GM13977 (cell line): ENCODE measurements around the gene IGSF9.

ENCODE experiments used
- DNase-seq: peaks from one replicate; pipeline ENCODE4 v3.0.0; 2012; ENCODE audit warnings: low spot score
- in situ Hi-C: fragments of 300-500 bp; cut with MboI; formaldehyde crosslinking; loops from one replicate; pipeline ENCODE4 v1.12.0; 2022; ENCODE audit warnings: low sequenced_read_pairs, low pct_unique_long_range_greater_than_20kb, mixed read lengths, inconsistent platforms; ENCODE audit not compliant: unreplicated experiment
- TF ChIP-seq, protein P1 (sequence below): IDR thresholded peaks from 2 replicates; pipeline ENCODE4 v1.5.1; 2012; ENCODE audit warnings: mild to moderate bottlenecking, control low read depth; ENCODE audit not compliant: insufficient read depth; ENCODE audit errors: extremely low read depth, missing control alignments

Gene IGSF9

DNA sequence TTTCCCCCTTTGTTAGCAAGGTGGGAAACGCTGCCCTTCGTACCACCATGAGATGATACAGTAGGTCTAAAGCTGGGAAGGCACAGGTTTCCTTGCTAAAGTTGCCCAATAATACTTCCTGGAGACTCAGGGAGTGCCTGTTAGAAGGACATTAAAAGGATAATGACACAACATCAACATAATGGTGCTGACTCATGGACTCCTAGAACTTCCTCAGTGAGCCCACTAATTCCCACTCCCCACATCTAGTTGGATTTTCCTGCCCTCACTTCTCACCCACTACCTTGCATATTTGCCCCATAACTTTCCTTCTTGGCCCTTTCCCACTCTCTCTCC, 62.9 kb downstream of the IGSF9 start:
- DNase-seq: no peak
- TF ChIP-seq, protein P1, sequence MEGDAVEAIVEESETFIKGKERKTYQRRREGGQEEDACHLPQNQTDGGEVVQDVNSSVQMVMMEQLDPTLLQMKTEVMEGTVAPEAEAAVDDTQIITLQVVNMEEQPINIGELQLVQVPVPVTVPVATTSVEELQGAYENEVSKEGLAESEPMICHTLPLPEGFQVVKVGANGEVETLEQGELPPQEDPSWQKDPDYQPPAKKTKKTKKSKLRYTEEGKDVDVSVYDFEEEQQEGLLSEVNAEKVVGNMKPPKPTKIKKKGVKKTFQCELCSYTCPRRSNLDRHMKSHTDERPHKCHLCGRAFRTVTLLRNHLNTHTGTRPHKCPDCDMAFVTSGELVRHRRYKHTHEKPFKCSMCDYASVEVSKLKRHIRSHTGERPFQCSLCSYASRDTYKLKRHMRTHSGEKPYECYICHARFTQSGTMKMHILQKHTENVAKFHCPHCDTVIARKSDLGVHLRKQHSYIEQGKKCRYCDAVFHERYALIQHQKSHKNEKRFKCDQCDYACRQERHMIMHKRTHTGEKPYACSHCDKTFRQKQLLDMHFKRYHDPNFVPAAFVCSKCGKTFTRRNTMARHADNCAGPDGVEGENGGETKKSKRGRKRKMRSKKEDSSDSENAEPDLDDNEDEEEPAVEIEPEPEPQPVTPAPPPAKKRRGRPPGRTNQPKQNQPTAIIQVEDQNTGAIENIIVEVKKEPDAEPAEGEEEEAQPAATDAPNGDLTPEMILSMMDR: no peak
- in situ Hi-C loops: no loop called here

DNA sequence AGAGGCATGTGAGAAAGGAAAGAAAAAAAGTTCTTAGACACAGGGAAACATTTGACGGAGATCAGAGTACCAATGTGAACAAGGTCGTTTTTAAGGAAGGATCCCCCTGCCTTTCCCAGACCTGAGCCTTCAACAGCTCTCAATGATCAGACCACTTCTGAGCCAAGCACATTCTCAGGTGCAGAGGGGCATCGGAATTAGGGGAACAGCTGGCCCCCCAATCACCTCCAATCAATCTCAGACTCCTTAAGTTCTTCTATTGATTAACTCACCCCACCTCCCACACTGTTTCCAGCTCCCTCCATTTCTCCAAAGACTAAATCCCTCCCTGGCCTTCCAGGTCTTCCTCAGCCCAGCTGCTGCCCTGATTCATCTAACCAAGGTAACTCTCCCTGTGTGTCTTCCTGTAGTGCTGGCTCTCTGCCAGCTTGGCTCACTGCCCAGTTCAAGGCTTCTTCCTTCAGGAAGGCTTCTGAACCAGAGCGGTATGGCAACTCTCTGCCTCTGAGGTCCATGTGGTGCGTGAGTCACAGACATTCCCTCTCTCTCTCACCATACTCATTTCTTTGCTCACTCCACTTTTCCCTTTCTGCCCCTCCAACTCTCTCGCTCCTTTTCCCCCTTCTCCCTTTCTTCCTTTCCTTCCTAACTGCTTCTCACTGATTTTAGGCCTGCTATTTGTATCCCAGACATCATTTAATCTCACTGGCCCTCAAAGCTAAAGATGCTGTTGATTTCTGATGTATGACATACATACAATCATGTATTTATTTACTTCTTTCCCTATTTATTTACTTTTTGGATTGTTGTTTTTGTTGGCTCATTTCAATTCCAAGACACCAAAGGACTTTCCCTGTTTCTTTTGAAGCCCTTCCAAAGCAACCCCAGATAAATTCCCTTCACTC, 63.5 kb downstream of the IGSF9 start:
- TF ChIP-seq, protein P1: no peak
- DNase-seq: no peak
- in situ Hi-C loops: no loop called here

DNA sequence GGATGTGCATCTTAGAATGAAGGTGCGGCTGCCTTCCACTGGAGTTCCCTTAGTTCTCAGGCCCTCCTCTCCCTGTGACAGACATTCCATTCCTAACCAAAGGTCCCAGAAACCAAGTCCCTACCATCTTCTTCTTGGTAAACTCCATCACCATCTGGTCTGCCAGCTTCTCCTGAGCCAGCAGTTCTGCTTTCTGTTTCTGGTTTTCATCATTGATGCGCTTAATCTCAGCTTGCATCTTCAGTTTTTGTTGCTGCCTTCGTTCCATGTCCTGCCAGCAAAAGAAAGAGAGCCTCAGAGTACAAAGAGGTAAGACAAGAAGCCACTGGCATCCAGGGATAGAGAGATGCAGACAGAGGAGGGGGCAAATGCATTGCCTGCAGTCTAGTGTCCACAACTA, 65.0 kb downstream of the IGSF9 start:
- DNase-seq: no peak
- in situ Hi-C loops: no loop called here

DNA sequence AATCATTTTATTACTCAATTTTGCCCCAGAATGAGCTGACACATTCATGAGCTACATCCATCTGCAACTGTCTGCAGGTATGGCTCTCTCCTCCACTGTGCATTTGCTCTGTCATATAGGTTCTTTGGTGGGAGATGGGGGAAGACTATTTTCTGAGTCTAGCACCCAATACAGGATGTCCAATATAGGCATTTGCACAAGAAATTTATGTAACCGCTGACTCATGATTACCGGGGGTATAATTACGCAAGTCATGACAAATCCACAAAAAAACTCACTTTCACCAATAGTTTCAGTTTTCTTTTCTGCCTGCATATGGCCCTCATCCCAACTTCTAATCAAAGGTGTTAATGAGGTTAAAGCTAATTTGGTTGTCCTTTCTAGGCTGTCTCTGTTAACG, 65.4 kb downstream of the IGSF9 start:
- in situ Hi-C loops: no loop called here
- TF ChIP-seq, protein P1: no peak
- no peak for DNase-seq

More for the DNA sequence above, 65.0 kb downstream of the IGSF9 start:
- TF ChIP-seq, protein P1: no peak

DNA sequence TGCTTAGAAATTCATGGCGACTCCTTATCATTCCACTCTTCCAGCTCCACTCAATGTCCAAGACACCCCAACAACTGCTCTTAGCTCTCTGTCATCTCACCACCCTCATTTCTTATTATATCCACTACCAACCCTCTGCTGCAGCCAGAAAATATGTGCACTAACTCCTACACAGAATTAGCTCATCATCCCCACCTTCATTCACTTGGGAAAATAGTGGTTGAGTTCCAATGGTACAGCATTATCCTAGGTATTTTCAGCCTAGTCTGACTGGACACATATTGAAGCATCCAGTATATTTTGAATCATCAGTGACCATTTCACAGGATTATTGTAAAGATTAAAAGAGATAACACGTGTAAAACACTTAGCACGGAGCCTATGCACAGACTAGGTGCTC, 66.3 kb downstream of the IGSF9 start:
- in situ Hi-C loops: no loop called here
- DNase-seq: no peak
- TF ChIP-seq, protein P1: no peak

DNA sequence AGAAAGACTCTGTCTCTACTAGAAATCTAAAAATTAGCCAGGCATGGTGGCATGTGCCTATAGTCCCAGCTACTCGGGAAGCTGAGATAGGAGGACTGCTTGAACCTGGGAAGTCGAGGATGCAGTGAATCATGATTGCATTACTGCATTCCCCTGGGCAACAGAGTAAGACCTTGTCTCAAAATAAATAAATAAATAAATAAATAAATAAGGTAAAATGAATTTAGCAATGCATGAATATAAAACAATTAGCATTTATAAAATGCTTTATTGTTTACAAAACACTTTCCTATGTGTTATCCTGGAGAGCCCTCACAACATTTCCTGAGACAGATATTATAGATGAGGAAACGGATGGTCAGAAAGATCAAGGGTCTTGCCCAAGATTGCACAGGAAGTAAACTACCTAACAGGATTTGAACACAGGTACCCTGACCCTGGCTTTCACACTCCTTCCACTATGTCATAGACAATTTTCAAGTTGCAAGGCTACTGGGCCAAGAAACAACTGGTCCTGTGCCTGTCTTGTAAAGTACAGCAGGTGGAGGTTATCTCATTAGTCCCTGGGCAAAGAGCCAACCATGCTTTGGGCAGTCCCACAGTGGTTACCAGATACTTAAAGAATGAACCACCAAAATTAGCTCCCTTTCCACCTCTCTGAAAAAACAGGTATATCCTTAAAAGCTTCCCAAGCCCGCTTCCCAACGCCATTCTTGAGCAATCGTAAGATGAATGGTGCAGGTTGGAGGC, 67.5 kb downstream of the IGSF9 start:
- in situ Hi-C loops: no loop called here
- no peak for DNase-seq
- TF ChIP-seq, protein P1: no peak
